H1 (cell line): ENCODE data around the gene MFAP5. TPM values are rescaled to one million over a fixed set of nuclear protein-coding genes. Genes with fewer than 3 reads are reported as not detected.

Source experiments
- CTCF ChIA-PET: fragments of 300-600 bp; sonication (Branson Sonifier 250); formaldehyde crosslinking; loops from one replicate; lab custom pipeline; 2021; ENCODE audit not compliant: partially characterized antibody; lab: Charles Lee
- POLR2A ChIA-PET: fragments of 300-600 bp; sonication (Branson Sonifier 250); formaldehyde crosslinking; loops from one replicate; lab custom pipeline; 2021; ENCODE audit warnings: inconsistent platforms; ENCODE audit not compliant: partially characterized antibody; lab: Charles Lee
- DNase-seq, 2 experiments: peaks; one replicate each; pipeline versions ENCODE4 v3.0.0 to v3.0.0-alpha.2; 2010 to 2022; ENCODE audit warnings: low spot score in 2 of 2, low read depth in 1 of 2, mixed read lengths in 1 of 2
- FAIRE-seq: peaks from 2 replicates; lab custom pipeline; 2011; peaks lifted over from hg19 to GRCh38; lab: Jason Lieb, UNC
- H2AFZ ChIP-seq: 2 replicates; pipeline ENCODE4 v1.8.1; 2012; ENCODE audit warnings: low read length, inconsistent platforms
- H2AK5ac ChIP-seq: 2 replicates; pipeline ENCODE4 v1.6.1; 2013; ENCODE audit warnings: low read depth, low read length
- H2BK120ac ChIP-seq: replicated peaks from 2 replicates; pipeline ENCODE3; 2013; ENCODE audit warnings: low read depth, low read length, inconsistent platforms
- H2BK12ac ChIP-seq: 2 replicates; pipeline ENCODE4 v1.6.1; 2013; ENCODE audit warnings: low read depth, low read length
- H2BK15ac ChIP-seq: 2 replicates; pipeline ENCODE4 v1.6.1; 2013; ENCODE audit warnings: low read length
- H2BK20ac ChIP-seq: 2 replicates; pipeline ENCODE4 v1.6.1; 2013; ENCODE audit warnings: low read length
- H2BK5ac ChIP-seq: 2 replicates; pipeline ENCODE4 v1.6.1; 2013; ENCODE audit warnings: low read depth, low read length
- H3K14ac ChIP-seq: 2 replicates; pipeline ENCODE4 v1.6.1; 2013; ENCODE audit warnings: inconsistent platforms; ENCODE audit not compliant: insufficient read length
- H3K18ac ChIP-seq: 2 replicates; pipeline ENCODE4 v1.6.1; 2013; ENCODE audit warnings: low read length; ENCODE audit errors: extremely low read depth
- H3K23ac ChIP-seq: 2 replicates; pipeline ENCODE4 v1.6.1; 2013; ENCODE audit warnings: inconsistent platforms; ENCODE audit not compliant: insufficient read length
- H3K23me2 ChIP-seq: 2 replicates; pipeline ENCODE4 v1.6.1; 2013; ENCODE audit warnings: low read depth, low read length
- H3K27ac ChIP-seq: 2 replicates; pipeline ENCODE4 v1.6.1; 2011; ENCODE audit warnings: low read depth, low read length, inconsistent platforms
- H3K27me3 ChIP-seq, 4 experiments: replicated peaks in 1 of 4; 1 replicate in 1 of 4; 2 replicates in 3 of 4; pipeline versions ENCODE4 v1.6.1 to v1.8.1; 2011 to 2013; ENCODE audit warnings: low read length in 3 of 4, mild to moderate bottlenecking in 3 of 4, inconsistent platforms in 2 of 4, mixed read lengths in 2 of 4, moderate library complexity in 1 of 4; ENCODE audit not compliant: control insufficient read depth in 3 of 4, insufficient read depth in 3 of 4; ENCODE audit errors: extremely low read depth in 1 of 4
- H3K36me3 ChIP-seq, 4 experiments: 2 replicates each; pipeline versions ENCODE4 v1.6.1 to v1.8.1; 2011 to 2013; ENCODE audit warnings: mild to moderate bottlenecking in 4 of 4, low read length in 3 of 4, moderate library complexity in 2 of 4, control low read depth in 1 of 4, inconsistent platforms in 1 of 4; ENCODE audit not compliant: insufficient read depth in 4 of 4, control insufficient read depth in 2 of 4
- H3K4ac ChIP-seq: replicated peaks from 2 replicates; pipeline ENCODE3; 2013; ENCODE audit warnings: low read length, low read depth, mixed read lengths, inconsistent platforms; ENCODE audit not compliant: insufficient read length
- H3K4me1 ChIP-seq, 4 experiments: replicated peaks in 1 of 4; 1 replicate in 1 of 4; 2 replicates in 3 of 4; pipeline versions ENCODE4 v1.6.1 to v1.8.1; 2011 to 2013; ENCODE audit warnings: low read length in 3 of 4, inconsistent platforms in 2 of 4, mixed read lengths in 1 of 4; ENCODE audit not compliant: insufficient read depth in 4 of 4, control insufficient read depth in 3 of 4
- H3K4me2 ChIP-seq, 2 experiments: 2 replicates each; pipeline versions ENCODE4 v1.6.1 to v1.8.1; 2011 to 2013; ENCODE audit warnings: low read depth in 2 of 2, low read length in 2 of 2, control low read depth in 1 of 2, inconsistent platforms in 1 of 2, mild to moderate bottlenecking in 1 of 2; ENCODE audit not compliant: insufficient read depth in 1 of 2
- H3K4me3 ChIP-seq, 4 experiments: fragments of 200-600, 300-600 bp in 1 of 4; sonication (generic), shearing (Covaris generic), sonication (Bioruptor Twin) in 1 of 4; 2 replicates each; pipeline versions ENCODE4 v1.5.1 to v1.8.1; 2011 to 2016; ENCODE audit warnings: low read length in 4 of 4, low read depth in 3 of 4, control low read depth in 2 of 4, inconsistent platforms in 2 of 4, mild to moderate bottlenecking in 2 of 4, mixed read lengths in 1 of 4, moderate library complexity in 1 of 4; ENCODE audit not compliant: insufficient read depth in 2 of 4; ENCODE audit errors: extremely low read depth in 1 of 4
- H3K56ac ChIP-seq: replicated peaks from 2 replicates; pipeline ENCODE3; 2013; ENCODE audit warnings: low read depth, mild to moderate bottlenecking, mixed read lengths, low read length, inconsistent platforms; ENCODE audit not compliant: insufficient read length
- H3K79me1 ChIP-seq: 2 replicates; pipeline ENCODE4 v1.6.1; 2013; ENCODE audit warnings: low read depth, low read length, control low read depth
- H3K79me2 ChIP-seq, 2 experiments: 2 replicates each; pipeline versions ENCODE4 v1.6.1 to v1.8.1; 2012 to 2013; ENCODE audit warnings: low read length in 2 of 2, mild to moderate bottlenecking in 2 of 2, inconsistent platforms in 1 of 2; ENCODE audit not compliant: insufficient read depth in 2 of 2, control insufficient read depth in 1 of 2
- H3K9ac ChIP-seq, 4 experiments: replicated peaks in 1 of 4; 1 replicate in 1 of 4; 2 replicates in 3 of 4; pipeline versions ENCODE4 v1.6.1 to v1.8.1; 2011 to 2013; ENCODE audit warnings: low read depth in 3 of 4, low read length in 3 of 4, control low read depth in 2 of 4, mild to moderate bottlenecking in 2 of 4, moderate library complexity in 2 of 4, inconsistent platforms in 1 of 4; ENCODE audit errors: extremely low read depth in 1 of 4
- H3K9me3 ChIP-seq, 2 experiments: 2 replicates each; pipeline versions ENCODE4 v1.6.1 to v1.8.1; 2012 to 2013; ENCODE audit warnings: mild to moderate bottlenecking in 2 of 2, moderate library complexity in 2 of 2, control low read depth in 1 of 2, inconsistent platforms in 1 of 2, low read depth in 1 of 2, low read length in 1 of 2, mixed read lengths in 1 of 2; ENCODE audit not compliant: insufficient read depth in 2 of 2
- H4K20me1 ChIP-seq, 2 experiments: replicated peaks in 1 of 2; 2 replicates each; pipeline versions ENCODE3 to v1.8.1; 2011 to 2013; ENCODE audit warnings: inconsistent platforms in 2 of 2, low read length in 2 of 2, mild to moderate bottlenecking in 1 of 2; ENCODE audit not compliant: insufficient read depth in 2 of 2, control insufficient read depth in 1 of 2
- H4K5ac ChIP-seq: 2 replicates; pipeline ENCODE4 v1.6.1; 2013; ENCODE audit warnings: low read length, low read depth, mixed read lengths, inconsistent platforms; ENCODE audit not compliant: insufficient read length
- H4K8ac ChIP-seq: 2 replicates; pipeline ENCODE4 v1.8.0; 2013; ENCODE audit warnings: mild to moderate bottlenecking, moderate library complexity, low read length, inconsistent platforms; ENCODE audit not compliant: insufficient read depth; ENCODE audit errors: extremely low read depth
- H4K91ac ChIP-seq: replicated peaks from 2 replicates; pipeline ENCODE3; 2013; ENCODE audit warnings: low read length, mixed read lengths, inconsistent platforms; ENCODE audit not compliant: insufficient read length
- ATF3 ChIP-seq: IDR thresholded peaks from 2 replicates; pipeline ENCODE4 v1.6.1; 2011; ENCODE audit warnings: low read depth, mild to moderate bottlenecking, low read length; ENCODE audit not compliant: insufficient read depth
- BACH1 ChIP-seq: IDR thresholded peaks from 2 replicates; pipeline ENCODE4 v1.6.1; 2012; ENCODE audit warnings: low read length, improper control_type of control experiment
- CHD1 ChIP-seq: IDR thresholded peaks from 2 replicates; pipeline ENCODE4 v1.6.1; 2012; ENCODE audit warnings: low read depth, low read length, improper control_type of control experiment
- CTBP2 ChIP-seq: IDR thresholded peaks from 2 replicates; pipeline ENCODE4 v1.7.0; 2011; ENCODE audit warnings: borderline replicate concordance, mild to moderate bottlenecking, moderate library complexity, mixed read lengths, low read length; ENCODE audit not compliant: insufficient read depth, insufficient read length
- CTCF ChIP-seq, 3 experiments: IDR thresholded peaks; 1 replicate in 2 of 3; 2 replicates in 1 of 3; pipeline versions ENCODE4 v1.5.1 to v1.6.1; 2011; ENCODE audit warnings: low read length in 3 of 3, mild to moderate bottlenecking in 3 of 3, inconsistent platforms in 2 of 3, low read depth in 1 of 3, moderate library complexity in 1 of 3; ENCODE audit not compliant: insufficient read depth in 1 of 3; ENCODE audit errors: control extremely low read depth in 1 of 3
- JUND ChIP-seq: IDR thresholded peaks from 2 replicates; pipeline ENCODE4 v1.6.1; 2011; ENCODE audit warnings: mild to moderate bottlenecking, improper control_type of control experiment, low read length
- KDM5A ChIP-seq: fragments of 200-600 bp; IDR thresholded peaks from 2 replicates; pipeline ENCODE4 v1.7.1; 2012; ENCODE audit warnings: mild to moderate bottlenecking, low read length, inconsistent platforms, mixed read lengths
- POLR2A ChIP-seq, 2 experiments: IDR thresholded peaks; 1 replicate in 1 of 2; 2 replicates in 1 of 2; pipeline ENCODE4 v1.6.1; 2011; ENCODE audit warnings: low read depth in 2 of 2, low read length in 2 of 2, mild to moderate bottlenecking in 2 of 2; ENCODE audit errors: control extremely low read depth in 1 of 2
- RNF2 ChIP-seq: fragments of 200-900, 300-1000 bp; sonication (generic); IDR thresholded peaks from 2 replicates; pipeline ENCODE4 v1.7.1; 2016; ENCODE audit warnings: borderline replicate concordance, low read depth, mild to moderate bottlenecking, antibody characterized with exemption, low read length; ENCODE audit not compliant: poor library complexity, severe bottlenecking; ENCODE audit errors: missing control alignments
- TCF12 ChIP-seq: IDR thresholded peaks from 2 replicates; pipeline ENCODE4 v1.6.1; 2011; ENCODE audit warnings: low read depth, mild to moderate bottlenecking, low read length
- WGBS, 2 experiments: shearing (Covaris generic) in 1 of 2; methylation state at CpG; one replicate each; pipeline versions ENCODE4 v1.1.6 to v1.1.7; 2013 to 2015; ENCODE audit warnings: low lambda C conversion rate in 2 of 2, mixed read lengths in 2 of 2, inconsistent platforms in 1 of 2, low coverage in 1 of 2, missing lambda C conversion rate in 1 of 2; ENCODE audit not compliant: insufficient replicate concordance in 2 of 2, insufficient coverage in 1 of 2, insufficient read length in 1 of 2; ENCODE audit errors: extremely low coverage in 1 of 2, missing lambda C conversion rate in 1 of 2; 5-methylcytosine and 5-hydroxymethylcytosine counted together
- polyA plus RNA-seq, 7 experiments: library from polyadenylated mRNA; depleted of rRNA in 3 of 7; stranded (reverse) in 5 of 7; unstranded in 2 of 7; fragments of >200 nt in 5 of 7; fragments of 200-250 nt in 2 of 7; gene quantifications; 1 replicate in 5 of 7; 2 replicates in 1 of 7; 4 replicates in 1 of 7; pipeline versions ENCODE4 v1.2.1 to v1.2.3, GENCODE V29; 2011 to 2013; ENCODE audit warnings: missing spikeins in 2 of 7, mixed read lengths in 2 of 7
- total RNA-seq: library from RNA; stranded (reverse); fragmentation: NEBNext Ultra II Directional; extraction: Animal tissue kit (Norgen Biotek cat#: 25700); gene quantifications from 2 replicates; pipeline ENCODE4 v1.2.1, GENCODE V29; 2021

MFAP5 gene
- total and polyA plus RNA-seq, 2 of the 8 experiments (the other 6 are each of a cell fraction or from before 2014, with no cell fraction given): 0.60 to 0.86 TPM

- no peak overlapping the region for H3K14ac ChIP-seq
- H3K4me2 ChIP-seq: peak overlapping the region in 1 of 2 experiments; percentile 18; a peak in 1 of 4 replicates
- ChIA-PET POLR2A (interaction anchor here (0.6 to 1.7 kb wide), 8 partner anchors 17 to 232 kb away, joined by 3 to 10 read pairs (median 4); partner anchors contain the start of gene RIMKLB), CTCF (interaction anchor here (0.5 to 4.2 kb wide), 27 partner anchors 10 to 369 kb away, joined by 3 to 43 read pairs (median 6); partner anchors contain the start of gene A2ML1)
- no peak overlapping the region for H4K91ac ChIP-seq
- no peak overlapping the region for H2AK5ac ChIP-seq
- no peak overlapping the region for H3K56ac ChIP-seq
- no peaks in the 10 kb centered on the region for H3K9me3 ChIP-seq
- no peaks in the 10 kb centered on the region for H3K27me3 ChIP-seq
- H3K23ac ChIP-seq: no peak overlapping the region
- no peak overlapping the region for H4K8ac ChIP-seq
- H3K23me2 ChIP-seq: no peaks in the 10 kb centered on the region; the same call in 1 of the 2 replicates
- peak overlapping the region; percentile 93 for H2BK20ac ChIP-seq
- H3K79me2 ChIP-seq: no peaks in the 10 kb centered on the region
- FAIRE-seq: no peak
- H3K79me1 ChIP-seq: no peaks in the 10 kb centered on the region
- no peak overlapping the region for H3K4me3 ChIP-seq
- H2BK120ac ChIP-seq: no peak overlapping the region
- no peak overlapping the region for H3K27ac ChIP-seq
- peak overlapping the region; percentile 87; the same call in 1 of the 2 replicates for H2BK12ac ChIP-seq
- peaks cover 0 to 15% (median 11%) of the 10 kb centered on the region in 4 experiments; a peak in 6 of 7 replicates for H3K4me1 ChIP-seq
- peak overlapping the region; percentile 38; the same call in 1 of the 2 replicates for H2BK5ac ChIP-seq
- no peak overlapping the region for H2AFZ ChIP-seq
- no peak overlapping the region for H3K4ac ChIP-seq
- 85% methylated on average over 9 of the region's 9 CpGs; no CpG with 5 or more reads in 1 of the 2 experiments for WGBS, 2 experiments
- no peak for DNase-seq
- no peak overlapping the region for H4K5ac ChIP-seq
- H3K9ac ChIP-seq: no peak overlapping the region
- no peaks in the 10 kb centered on the region for H4K20me1 ChIP-seq
- H2BK15ac ChIP-seq: no peak overlapping the region
- no peaks in the 10 kb centered on the region for H3K36me3 ChIP-seq
- 0 out of 2 replicates have a peak overlapping the region, but pooled peaks have one; percentile 60 for H3K18ac ChIP-seq
- TF ChIP-seq CHD1 (no peak), CTBP2 (no peak), ATF3 (no peak), POLR2A (IDR thresholded peaks at IDR 0.05; ENCODE audit: control extremely low read depth in 1 of 2, low read depth in 2 of 2, low read length in 2 of 2) (no peak), KDM5A (no peak), TCF12 (no peak), JUND (no peak), BACH1 (no peak), CTCF (IDR thresholded peaks at IDR 0.05; ENCODE audit: control extremely low read depth in 1 of 3, insufficient read depth in 1 of 3, low read depth in 1 of 3, low read length in 3 of 3) (peak in 2 of 3 experiments; percentile 29 to 48; a peak in 2 of 4 replicates), RNF2 (no peak)
These were observed 17.9 kb upstream of the MFAP5 start for GRCh38 chr12:8680533-8680932.
